ENCODE data around the gene STXBP6.

STXBP6 gene

DNA sequence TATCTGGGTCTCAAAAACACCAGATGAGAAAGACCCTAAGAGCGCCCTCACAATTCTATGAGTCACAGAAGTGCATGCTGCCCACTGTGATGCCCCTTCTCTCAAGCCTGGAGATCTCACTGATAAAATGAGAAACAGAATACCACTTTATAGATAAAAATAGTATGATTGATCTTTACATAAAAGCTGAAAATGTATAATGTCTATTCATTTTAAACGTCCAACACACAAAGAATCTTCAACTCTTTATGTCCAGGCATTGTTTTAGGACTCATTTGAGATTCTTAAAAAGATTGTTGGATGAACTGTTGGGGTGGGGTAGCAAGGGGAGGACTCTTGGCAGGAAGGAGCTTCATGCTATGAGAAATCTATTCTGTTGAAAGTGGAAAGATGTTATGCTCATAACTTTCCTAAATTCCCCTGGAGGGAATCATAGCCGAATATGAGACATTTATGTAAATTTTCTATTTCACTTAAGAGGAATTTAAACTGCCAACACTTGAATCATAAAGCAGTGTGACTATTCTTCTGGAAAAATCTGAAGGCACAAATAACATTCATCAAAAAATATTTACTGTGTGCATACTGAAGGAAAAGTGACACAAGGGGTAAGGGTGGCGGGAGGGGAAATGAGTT lies 174.6 kb downstream of the STXBP6 start:
- no peak for DNase-seq (ENCODE audit: extremely low read depth, low read depth)
- TF ChIP-seq CTCF (IDR thresholded peaks at IDR 0.05; ENCODE audit: low read depth, low read length), result no peak

DNA sequence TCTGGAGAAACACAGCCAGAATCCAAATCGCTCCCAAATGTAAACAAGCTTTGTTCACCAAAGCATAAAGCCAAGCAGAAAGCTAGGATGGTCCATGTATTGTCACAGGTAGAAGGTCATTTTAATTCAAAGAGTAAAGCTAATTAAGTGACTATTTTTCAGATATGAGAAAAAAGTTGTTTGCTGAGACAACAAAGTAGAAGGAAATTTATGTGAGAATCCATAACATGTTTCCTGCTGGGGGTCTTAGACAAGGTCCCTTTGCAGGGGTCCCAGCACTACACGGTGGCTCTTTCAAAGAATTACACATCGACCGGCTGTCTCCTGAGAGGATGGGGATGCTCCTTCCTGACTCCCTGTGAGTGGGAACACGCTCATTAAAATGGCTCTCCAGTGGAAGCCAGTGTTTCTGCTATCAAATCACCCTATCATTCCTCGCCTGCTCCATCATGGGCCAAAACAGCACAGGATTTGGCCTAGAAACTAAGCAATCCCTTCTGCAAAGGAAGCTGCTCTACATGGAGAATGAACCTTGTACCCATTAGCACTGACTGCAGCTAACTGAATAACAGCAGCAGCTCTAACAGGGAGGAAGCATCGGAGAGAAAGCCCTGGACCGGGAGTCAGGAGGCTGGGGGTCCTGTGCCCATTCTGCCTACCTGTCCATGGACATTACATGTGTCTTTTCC lies 175.3 kb downstream of the STXBP6 start:
- TF ChIP-seq CTCF (IDR thresholded peaks at IDR 0.05; ENCODE audit: low read depth, low read length), result no peak
- DNase-seq (ENCODE audit: extremely low read depth, low read depth), result no peak

- no peak for TF ChIP-seq CTCF (IDR thresholded peaks at IDR 0.05; ENCODE audit: low read depth, low read length)
- DNase-seq (ENCODE audit: extremely low read depth, low read depth), result no peak
Measured at GRCh38 chr14:24873551-24873950, 176.4 kb downstream of the STXBP6 start.

- DNase-seq (ENCODE audit: extremely low read depth, low read depth), result no peak
Measured at GRCh38 chr14:24870949-24871701, 178.8 kb downstream of the STXBP6 start.

DNA sequence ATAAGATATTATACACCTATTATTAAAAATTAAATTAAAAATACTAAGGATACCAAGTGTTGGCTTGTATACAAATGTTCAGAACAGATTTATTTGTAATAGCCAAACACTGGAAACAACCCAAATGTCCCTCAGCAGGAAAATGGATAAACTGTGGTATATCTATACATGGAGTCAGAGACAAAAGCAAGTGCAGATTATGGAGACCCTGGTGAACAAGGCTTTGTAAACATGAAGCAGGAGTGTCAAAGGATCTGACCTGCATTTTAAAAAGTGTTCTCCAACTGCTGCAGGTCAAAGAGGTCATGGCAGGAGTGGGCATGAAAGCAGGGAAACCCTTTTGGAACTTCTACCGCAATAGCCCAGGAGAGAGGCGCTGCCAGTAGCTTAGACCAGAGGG lies 181.6 kb downstream of the STXBP6 start:
- DNase-seq (ENCODE audit: extremely low read depth, low read depth), result no peak
- no peak for TF ChIP-seq CTCF (IDR thresholded peaks at IDR 0.05; ENCODE audit: low read depth, low read length)

More at GRCh38 chr14:24870949-24871701, 178.8 kb downstream of the STXBP6 start:
- TF ChIP-seq CTCF (IDR thresholded peaks at IDR 0.05; ENCODE audit: low read depth, low read length), result no peak

- DNase-seq (ENCODE audit: extremely low read depth, low read depth), result no peak
- TF ChIP-seq CTCF (IDR thresholded peaks at IDR 0.05; ENCODE audit: low read depth, low read length), result no peak
Measured at GRCh38 chr14:24866067-24866639, 183.8 kb downstream of the STXBP6 start.

Measured in AG09319 (cell line).